ENCODE measurements around the gene BRF1.

Gene BRF1

GRCh38 chr14:105203057-105203531, 97.7 kb downstream of the BRF1 start:
- H4K20me1 ChIP-seq (ENCODE audit: control insufficient read depth, insufficient read depth, low read depth, low read length), result no peaks in the 10 kb centered on the region; the same call in none of the 2 replicates
- no peaks in the 10 kb centered on the region for H3K4me1 ChIP-seq (ENCODE audit: control insufficient read depth, low read length)
- TF ChIP-seq CTCF (IDR thresholded peaks at IDR 0.05; ENCODE audit: low read depth, low read length, poor library complexity, severe bottlenecking), result peak; percentile 96
- TF ChIP-seq EZH2phosphoT487 (IDR thresholded peaks at IDR 0.05; ENCODE audit: borderline replicate concordance, low read length), result no peak

GRCh38 chr14:105201925-105202513, 98.8 kb downstream of the BRF1 start:
- H3K9me3 ChIP-seq (ENCODE audit: control insufficient read depth, insufficient read depth, low read length), result no peaks in the 10 kb centered on the region
- H3K27ac ChIP-seq (ENCODE audit: low read depth, low read length), result no peak overlapping the region
- H3K79me2 ChIP-seq (ENCODE audit: control insufficient read depth, low read length), result no peaks in the 10 kb centered on the region
- no peaks in the 10 kb centered on the region; the same call in none of the 2 replicates for H4K20me1 ChIP-seq (ENCODE audit: control insufficient read depth, insufficient read depth, low read depth, low read length)
- TF ChIP-seq EZH2phosphoT487 (IDR thresholded peaks at IDR 0.05; ENCODE audit: borderline replicate concordance, low read length) (0 out of 2 replicates have a peak, but pooled peaks have one; percentile 19), CTCF (IDR thresholded peaks at IDR 0.05; ENCODE audit: low read depth, low read length, poor library complexity, severe bottlenecking) (no peak)
- no peaks in the 10 kb centered on the region for H3K9me2 ChIP-seq (replicated peaks; ENCODE audit: control insufficient read depth, low read length)
- no peaks in the 10 kb centered on the region for H3K36me3 ChIP-seq (ENCODE audit: control insufficient read depth, low read length)
- H3K4me1 ChIP-seq (ENCODE audit: control insufficient read depth, low read length), result no peaks in the 10 kb centered on the region
- no peak overlapping the region for H3K4me3 ChIP-seq (ENCODE audit: low read length)
- H3F3A ChIP-seq (ENCODE audit: control insufficient read depth, insufficient read depth), result no peaks in the 10 kb centered on the region
- peaks cover 43% of the 10 kb centered on the region for H3K27me3 ChIP-seq (ENCODE audit: control insufficient read depth, low read length)
- no peak overlapping the region for H3K4me2 ChIP-seq (ENCODE audit: low read length)

More at GRCh38 chr14:105203057-105203531, 97.7 kb downstream of the BRF1 start:
- no peak overlapping the region for H3K4me3 ChIP-seq (ENCODE audit: low read length)
- H3K27me3 ChIP-seq (ENCODE audit: control insufficient read depth, low read length), result peaks cover 32% of the 10 kb centered on the region
- no peaks in the 10 kb centered on the region for H3K9me2 ChIP-seq (replicated peaks; ENCODE audit: control insufficient read depth, low read length)
- no peaks in the 10 kb centered on the region for H3K79me2 ChIP-seq (ENCODE audit: control insufficient read depth, low read length)
- H3F3A ChIP-seq (ENCODE audit: control insufficient read depth, insufficient read depth), result no peaks in the 10 kb centered on the region
- no peaks in the 10 kb centered on the region for H3K9me3 ChIP-seq (ENCODE audit: control insufficient read depth, insufficient read depth, low read length)
- no peak overlapping the region for H3K27ac ChIP-seq (ENCODE audit: low read depth, low read length)
- H3K4me2 ChIP-seq (ENCODE audit: low read length), result no peak overlapping the region
- no peaks in the 10 kb centered on the region for H3K36me3 ChIP-seq (ENCODE audit: control insufficient read depth, low read length)

DNA sequence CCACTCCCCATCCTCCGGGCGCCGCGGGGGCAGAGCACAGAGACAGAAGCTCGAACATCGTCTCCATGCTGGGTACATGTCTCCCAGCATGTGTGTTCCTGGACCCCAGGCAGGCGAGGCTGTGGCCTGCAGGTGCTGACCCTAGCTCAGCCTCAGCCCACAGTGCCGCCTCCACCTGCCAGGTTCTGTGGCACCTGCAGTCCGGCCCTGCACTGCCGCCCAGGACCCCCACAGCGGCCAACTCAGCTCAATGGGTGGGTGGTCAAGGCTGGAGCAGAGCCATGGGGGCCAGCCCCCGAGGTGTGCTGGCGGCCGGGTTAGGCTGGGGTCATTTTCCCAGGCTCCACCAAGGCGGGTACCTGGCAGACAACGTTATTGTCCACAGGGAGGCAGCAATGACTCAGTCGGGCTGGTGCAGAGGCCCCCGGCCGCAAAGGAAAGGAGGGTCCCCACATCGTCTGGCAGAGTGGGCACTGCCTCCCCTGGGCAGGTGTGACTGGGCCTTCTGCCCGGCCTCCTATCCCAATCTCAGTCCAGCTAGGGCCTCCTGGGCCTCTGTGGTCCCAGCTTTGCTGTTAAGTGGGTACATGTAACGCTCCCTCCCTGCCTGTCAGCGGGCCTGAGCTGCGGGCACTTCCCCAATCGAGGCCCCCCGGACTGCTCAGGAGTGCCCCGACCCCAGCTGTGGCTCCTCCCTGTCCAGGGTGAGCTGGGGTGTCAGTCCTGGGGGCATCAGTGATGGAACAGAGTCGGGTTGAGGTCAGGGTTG, 99.5 kb downstream of the BRF1 start:
- TF ChIP-seq CTCF (IDR thresholded peaks at IDR 0.05; ENCODE audit: low read depth, low read length, poor library complexity, severe bottlenecking), result peak; percentile 22
- TF ChIP-seq EZH2phosphoT487 (IDR thresholded peaks at IDR 0.05; ENCODE audit: borderline replicate concordance, low read length), result no peak
- no peaks in the 10 kb centered on the region; the same call in none of the 2 replicates for H4K20me1 ChIP-seq (ENCODE audit: control insufficient read depth, insufficient read depth, low read depth, low read length)
- no peak overlapping the region for H3K27ac ChIP-seq (ENCODE audit: low read depth, low read length)
- H3K4me3 ChIP-seq (ENCODE audit: low read length), result no peak overlapping the region
- H3K36me3 ChIP-seq (ENCODE audit: control insufficient read depth, low read length), result no peaks in the 10 kb centered on the region
- peaks cover 50% of the 10 kb centered on the region for H3K27me3 ChIP-seq (ENCODE audit: control insufficient read depth, low read length)
- no peaks in the 10 kb centered on the region for H3F3A ChIP-seq (ENCODE audit: control insufficient read depth, insufficient read depth)
- H3K4me2 ChIP-seq (ENCODE audit: low read length), result no peak overlapping the region
- no peaks in the 10 kb centered on the region for H3K9me2 ChIP-seq (replicated peaks; ENCODE audit: control insufficient read depth, low read length)
- no peaks in the 10 kb centered on the region for H3K79me2 ChIP-seq (ENCODE audit: control insufficient read depth, low read length)
- no peaks in the 10 kb centered on the region for H3K9me3 ChIP-seq (ENCODE audit: control insufficient read depth, insufficient read depth, low read length)
- H3K4me1 ChIP-seq (ENCODE audit: control insufficient read depth, low read length), result no peaks in the 10 kb centered on the region

Data from DOHH2 (cell line).